Erythroblast (primary cell): Measurements from ENCODE around the gene NEAT1.

Source experiments
- GATA1 ChIP-seq: IDR thresholded peaks from 2 replicates; pipeline ENCODE4 v1.6.1; 2011; ENCODE audit warnings: low read depth, mild to moderate bottlenecking, control low read depth, low read length, moderate library complexity
- POLR2A ChIP-seq: IDR thresholded peaks from 2 replicates; pipeline ENCODE4 v1.6.1; 2011; ENCODE audit warnings: mild to moderate bottlenecking, low read length

GRCh38 chr11:65396769-65397745 lies 25.5 kb upstream of the NEAT1 start:
- TF ChIP-seq POLR2A = no peak
- TF ChIP-seq GATA1 = no peak
